Fibroblast of lung (primary cell): ENCODE data around the gene LRFN2.

Experiments used
- CTCF ChIP-seq, 2 donors: IDR thresholded peaks in 1 of 2; conservative IDR thresholded peaks in 1 of 2; 1 replicate in 1 of 2; 2 replicates in 1 of 2; pipeline ENCODE4 v1.5.1; 2011 to 2012; ENCODE audit warnings: low read length in 2 of 2, control low read depth in 1 of 2, inconsistent platforms in 1 of 2, low read depth in 1 of 2, mild to moderate bottlenecking in 1 of 2
- EZH2 ChIP-seq: IDR thresholded peaks from 2 replicates; pipeline ENCODE4 v1.5.1; 2012; ENCODE audit warnings: low read length, control low read depth, mild to moderate bottlenecking; ENCODE audit errors: missing control alignments

GRCh38 chr6:40432982-40433381, 154.2 kb downstream of the LRFN2 start:
- TF ChIP-seq CTCF (conservative IDR thresholded peaks at IDR 0.05 in 1 of 2, IDR thresholded peaks at IDR 0.05 in 1 of 2; ENCODE audit: low read depth in 1 of 2, low read length in 2 of 2): no peak
- no peak for TF ChIP-seq EZH2
